Activated CD4-positive, CD25-positive, alpha-beta regulatory T cell (primary cell): ENCODE measurements around the gene SIX5.
A peak's percentile ranks its signal among the peaks of the same experiment; 100 is the strongest.

Experiments used
- DNase-seq, 4 experiments: peaks; one replicate each; lab custom pipeline; 2025; lab: John Stamatoyannopoulos, UW

SIX5 gene

GRCh38 chr19:45773384-45773783 is 4.3 kb upstream of the SIX5 start:
- no peak for DNase-seq

GRCh38 chr19:45772912-45773311 is 3.9 kb upstream of the SIX5 start:
- DNase-seq: no peak

GRCh38 chr19:45772130-45772840 is 3.2 kb upstream of the SIX5 start:
- DNase-seq: no peak

GRCh38 chr19:45771311-45771933 is 2.4 kb upstream of the SIX5 start:
- DNase-seq: no peak

- peak; percentile 80 to 91 (median 87) for DNase-seq
These were observed 1.4 kb upstream of the SIX5 start for GRCh38 chr19:45770192-45771101.

GRCh38 chr19:45769821-45770191 is 754 bp upstream of the SIX5 start:
- DNase-seq: peak in 2 of 4 experiments; percentile 46 to 53

GRCh38 chr19:45768655-45768983 is 433 bp downstream of the SIX5 start:
- no peak for DNase-seq

GRCh38 chr19:45767881-45768654 is 984 bp downstream of the SIX5 start:
- no peak for DNase-seq

GRCh38 chr19:45767410-45767880 is 1.6 kb downstream of the SIX5 start:
- DNase-seq: no peak

GRCh38 chr19:45766869-45767346 is 2.1 kb downstream of the SIX5 start:
- DNase-seq: no peak

GRCh38 chr19:45766296-45766868 is 2.7 kb downstream of the SIX5 start:
- DNase-seq: peak in 1 of 4 experiments; percentile 20

- no peak for DNase-seq
These were observed 3.3 kb downstream of the SIX5 start for GRCh38 chr19:45765702-45766295.

- no peak for DNase-seq
These were observed 3.9 kb downstream of the SIX5 start for GRCh38 chr19:45764945-45765701.

- no peak for DNase-seq
These were observed 4.6 kb downstream of the SIX5 start for GRCh38 chr19:45764475-45764874.

- no peak for DNase-seq
These were observed 5.3 kb downstream of the SIX5 start for GRCh38 chr19:45763691-45764294.

- no peak for DNase-seq
These were observed 6.0 kb downstream of the SIX5 start for GRCh38 chr19:45762870-45763631.

GRCh38 chr19:45761714-45762113 is 7.3 kb downstream of the SIX5 start:
- no peak for DNase-seq

GRCh38 chr19:45758921-45759320 is 10.1 kb downstream of the SIX5 start:
- DNase-seq: no peak

GRCh38 chr19:45757695-45758094 is 11.4 kb downstream of the SIX5 start:
- no peak for DNase-seq
